ENCODE measurements around the gene FRAS1.
"Not testable (repeated sequence)": the region's sequence is repeated elsewhere in the genome, so short reads cannot be mapped to it uniquely, and the experiment has no call there.

FRAS1 gene

GRCh38 chr4:78464265-78464664, 407.1 kb downstream of the FRAS1 start:
- FAIRE-seq (no peak), DNase-seq (ENCODE audit: insufficient read length, low spot score) (no peak)
- no peak for TF ChIP-seq POU2F2 (IDR thresholded peaks at IDR 0.05; ENCODE audit: low read depth, low read length)
- no peak for TF ChIP-seq POLR2AphosphoS5 (IDR thresholded peaks at IDR 0.05; ENCODE audit: low read depth, low read length)
- no peak for TF ChIP-seq SPI1 (IDR thresholded peaks at IDR 0.05; ENCODE audit: low read depth, low read length)
- TF ChIP-seq POLR2A (IDR thresholded peaks at IDR 0.05; ENCODE audit: low read depth, low read length), result no peak
- TF ChIP-seq TAF1 (IDR thresholded peaks at IDR 0.05; ENCODE audit: low read depth, low read length), result no peak
- no peak for TF ChIP-seq PAX5 (IDR thresholded peaks at IDR 0.05; ENCODE audit: insufficient read depth, low read length, severe bottlenecking)

- not testable (repeated sequence) for FAIRE-seq; DNase-seq (ENCODE audit: insufficient read length, low spot score)
Observed at GRCh38 chr4:78467223-78467622, 410.1 kb downstream of the FRAS1 start.

GRCh38 chr4:78468272-78468671, 411.1 kb downstream of the FRAS1 start:
- FAIRE-seq (no peak), DNase-seq (ENCODE audit: insufficient read length, low spot score) (no peak)
- no peak for TF ChIP-seq POU2F2 (IDR thresholded peaks at IDR 0.05; ENCODE audit: low read depth, low read length)
- TF ChIP-seq POLR2A (IDR thresholded peaks at IDR 0.05; ENCODE audit: low read depth, low read length), result no peak
- TF ChIP-seq PAX5 (IDR thresholded peaks at IDR 0.05; ENCODE audit: insufficient read depth, low read length, severe bottlenecking), result no peak
- no peak for TF ChIP-seq SPI1 (IDR thresholded peaks at IDR 0.05; ENCODE audit: low read depth, low read length)
- no peak for TF ChIP-seq TAF1 (IDR thresholded peaks at IDR 0.05; ENCODE audit: low read depth, low read length)
- TF ChIP-seq POLR2AphosphoS5 (IDR thresholded peaks at IDR 0.05; ENCODE audit: low read depth, low read length), result no peak

GRCh38 chr4:78476108-78476704, 419.1 kb downstream of the FRAS1 start:
- FAIRE-seq (no peak), DNase-seq (ENCODE audit: insufficient read length, low spot score) (no peak)
- no peak for TF ChIP-seq SPI1 (IDR thresholded peaks at IDR 0.05; ENCODE audit: low read depth, low read length)
- no peak for TF ChIP-seq PAX5 (IDR thresholded peaks at IDR 0.05; ENCODE audit: insufficient read depth, low read length, severe bottlenecking)
- TF ChIP-seq POLR2A (IDR thresholded peaks at IDR 0.05; ENCODE audit: low read depth, low read length), result no peak
- no peak for TF ChIP-seq POLR2AphosphoS5 (IDR thresholded peaks at IDR 0.05; ENCODE audit: low read depth, low read length)
- no peak for TF ChIP-seq POU2F2 (IDR thresholded peaks at IDR 0.05; ENCODE audit: low read depth, low read length)
- TF ChIP-seq TAF1 (IDR thresholded peaks at IDR 0.05; ENCODE audit: low read depth, low read length), result no peak

GRCh38 chr4:78477276-78477675, 420.2 kb downstream of the FRAS1 start:
- DNase-seq (ENCODE audit: insufficient read length, low spot score), result no peak
- no peak for FAIRE-seq
- TF ChIP-seq SPI1 (IDR thresholded peaks at IDR 0.05; ENCODE audit: low read depth, low read length) (no peak), POU2F2 (IDR thresholded peaks at IDR 0.05; ENCODE audit: low read depth, low read length) (no peak), POLR2A (IDR thresholded peaks at IDR 0.05; ENCODE audit: low read depth, low read length) (no peak), PAX5 (IDR thresholded peaks at IDR 0.05; ENCODE audit: insufficient read depth, low read length, severe bottlenecking) (no peak), TAF1 (IDR thresholded peaks at IDR 0.05; ENCODE audit: low read depth, low read length) (no peak), POLR2AphosphoS5 (IDR thresholded peaks at IDR 0.05; ENCODE audit: low read depth, low read length) (no peak)

DNA sequence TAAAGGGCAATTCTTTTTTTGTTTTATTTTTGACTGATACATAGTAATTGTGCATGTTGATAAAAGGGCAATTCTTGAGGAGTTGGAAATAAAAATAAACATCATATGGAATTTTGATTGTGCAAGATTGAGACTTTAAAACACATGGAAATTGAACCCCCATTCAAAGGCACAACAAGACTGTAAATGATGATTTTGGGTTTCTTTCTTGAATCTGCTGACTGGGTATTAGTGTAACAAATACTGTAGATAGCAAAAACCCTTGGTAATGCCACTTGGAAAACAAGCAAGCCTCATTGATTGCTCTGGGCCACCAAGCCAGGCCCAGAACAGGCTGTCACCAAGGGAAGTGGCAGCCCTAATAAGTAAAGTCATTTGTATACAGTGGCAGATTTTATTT, 421.4 kb downstream of the FRAS1 start:
- no peak for DNase-seq (ENCODE audit: insufficient read length, low spot score)
- FAIRE-seq, result no peak

GRCh38 chr4:78480286-78480685, 423.2 kb downstream of the FRAS1 start:
- no peak for TF ChIP-seq TAF1 (IDR thresholded peaks at IDR 0.05; ENCODE audit: low read depth, low read length)
- TF ChIP-seq PAX5 (IDR thresholded peaks at IDR 0.05; ENCODE audit: insufficient read depth, low read length, severe bottlenecking), result no peak
- no peak for TF ChIP-seq POLR2AphosphoS5 (IDR thresholded peaks at IDR 0.05; ENCODE audit: low read depth, low read length)
- no peak for DNase-seq (ENCODE audit: insufficient read length, low spot score)
- no peak for FAIRE-seq

More for the DNA sequence above, 421.4 kb downstream of the FRAS1 start:
- TF ChIP-seq TAF1 (IDR thresholded peaks at IDR 0.05; ENCODE audit: low read depth, low read length) (no peak), PAX5 (IDR thresholded peaks at IDR 0.05; ENCODE audit: insufficient read depth, low read length, severe bottlenecking) (no peak), POLR2A (IDR thresholded peaks at IDR 0.05; ENCODE audit: low read depth, low read length) (no peak), POU2F2 (IDR thresholded peaks at IDR 0.05; ENCODE audit: low read depth, low read length) (no peak), POLR2AphosphoS5 (IDR thresholded peaks at IDR 0.05; ENCODE audit: low read depth, low read length) (no peak), SPI1 (IDR thresholded peaks at IDR 0.05; ENCODE audit: low read depth, low read length) (no peak)

DNA sequence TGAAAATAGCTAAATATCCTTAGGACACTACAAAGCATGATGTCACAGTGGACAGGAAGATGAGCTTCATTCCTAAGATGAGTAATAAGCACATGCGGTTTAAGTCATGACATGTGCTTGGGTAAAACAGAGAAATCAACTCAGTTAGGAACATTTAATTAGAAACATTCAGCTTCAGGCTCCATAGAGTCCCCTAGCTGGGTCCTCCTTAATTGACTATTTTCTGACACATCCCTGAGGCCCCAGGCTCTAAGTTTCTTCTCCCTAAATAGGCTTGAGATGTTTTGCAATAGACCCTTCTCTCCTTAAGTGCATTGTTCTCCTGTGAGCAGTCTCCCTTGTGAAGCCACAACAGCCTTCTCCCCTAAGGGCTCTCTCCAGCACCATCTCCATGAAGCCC, 424.1 kb downstream of the FRAS1 start:
- DNase-seq (ENCODE audit: insufficient read length, low spot score) (no peak), FAIRE-seq (no peak)
- no peak for TF ChIP-seq POU2F2 (IDR thresholded peaks at IDR 0.05; ENCODE audit: low read depth, low read length)
- no peak for TF ChIP-seq SPI1 (IDR thresholded peaks at IDR 0.05; ENCODE audit: low read depth, low read length)
- TF ChIP-seq TAF1 (IDR thresholded peaks at IDR 0.05; ENCODE audit: low read depth, low read length), result no peak
- TF ChIP-seq POLR2A (IDR thresholded peaks at IDR 0.05; ENCODE audit: low read depth, low read length), result no peak
- no peak for TF ChIP-seq PAX5 (IDR thresholded peaks at IDR 0.05; ENCODE audit: insufficient read depth, low read length, severe bottlenecking)
- no peak for TF ChIP-seq POLR2AphosphoS5 (IDR thresholded peaks at IDR 0.05; ENCODE audit: low read depth, low read length)

DNA sequence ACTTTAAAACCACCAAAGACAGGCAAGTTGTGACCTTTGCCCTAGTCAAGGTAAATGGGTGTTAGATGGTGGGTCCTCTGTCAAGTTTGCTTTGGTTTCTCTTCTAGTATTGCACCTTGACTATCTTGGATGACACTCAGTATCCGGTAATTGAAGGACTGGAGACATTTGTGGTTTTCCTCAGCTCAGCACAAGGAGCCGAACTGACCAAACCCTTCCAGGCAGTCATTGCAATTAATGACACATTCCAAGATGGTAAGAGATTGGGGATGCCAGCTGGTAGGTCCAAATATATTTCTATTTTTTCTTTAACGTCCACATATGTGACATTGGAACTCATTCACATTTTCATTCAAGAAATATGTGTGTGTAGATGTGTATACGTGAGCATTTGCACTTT, 425.2 kb downstream of the FRAS1 start:
- TF ChIP-seq POU2F2 (IDR thresholded peaks at IDR 0.05; ENCODE audit: low read depth, low read length), result no peak
- TF ChIP-seq POLR2AphosphoS5 (IDR thresholded peaks at IDR 0.05; ENCODE audit: low read depth, low read length), result no peak
- TF ChIP-seq TAF1 (IDR thresholded peaks at IDR 0.05; ENCODE audit: low read depth, low read length), result no peak
- no peak for FAIRE-seq
- no peak for DNase-seq (ENCODE audit: insufficient read length, low spot score)

GRCh38 chr4:78483811-78484210, 426.7 kb downstream of the FRAS1 start:
- DNase-seq (ENCODE audit: insufficient read length, low spot score) (no peak), FAIRE-seq (no peak)
- TF ChIP-seq POLR2A (IDR thresholded peaks at IDR 0.05; ENCODE audit: low read depth, low read length) (no peak), SPI1 (IDR thresholded peaks at IDR 0.05; ENCODE audit: low read depth, low read length) (no peak), PAX5 (IDR thresholded peaks at IDR 0.05; ENCODE audit: insufficient read depth, low read length, severe bottlenecking) (no peak), TAF1 (IDR thresholded peaks at IDR 0.05; ENCODE audit: low read depth, low read length) (no peak), POLR2AphosphoS5 (IDR thresholded peaks at IDR 0.05; ENCODE audit: low read depth, low read length) (no peak), POU2F2 (IDR thresholded peaks at IDR 0.05; ENCODE audit: low read depth, low read length) (no peak)

All from GM12891 (cell line).